Activated CD4-positive, alpha-beta T cell treated with anti-CD3 and anti-CD28 coated beads for 36 hours (primary cell): ENCODE measurements around the gene KCNC1. TPM values are rescaled to one million over a fixed set of nuclear protein-coding genes. Genes with fewer than 3 reads are reported as not detected.

Source experiments
- ATAC-seq: fragments of 200-7000 bp; cut with Tn5 transposase; one replicate; pipeline ENCODE4 v1.10.0; 2021; ENCODE audit warnings: mild to moderate bottlenecking, moderate library complexity
- CTCF ChIA-PET: fragments of 350-600 bp; sonication (Branson Sonifier 250); formaldehyde crosslinking; loops from one replicate; lab custom pipeline; 2021; ENCODE audit warnings: antibody characterized with exemption; lab: Charles Lee
- POLR2A ChIA-PET: fragments of 350-600 bp; sonication (Branson Sonifier 250); formaldehyde crosslinking; loops from one replicate; lab custom pipeline; 2021; ENCODE audit warnings: antibody characterized with exemption, inconsistent platforms; lab: Charles Lee
- DNase-seq: peaks from one replicate; pipeline ENCODE4 v3.0.0-alpha.2; 2020
- H3K27ac Mint-ChIP-seq: one replicate; pipeline ENCODE4 v1.8.0; 2021; ENCODE audit warnings: mixed read lengths
- H3K27me3 Mint-ChIP-seq: one replicate; pipeline ENCODE4 v1.8.0; 2021; ENCODE audit warnings: mixed read lengths
- H3K36me3 Mint-ChIP-seq: one replicate; pipeline ENCODE4 v1.8.0; 2021; ENCODE audit warnings: low read depth, mixed read lengths
- H3K4me1 Mint-ChIP-seq: one replicate; pipeline ENCODE4 v1.8.0; 2021; ENCODE audit warnings: mixed read lengths
- H3K4me3 Mint-ChIP-seq: one replicate; pipeline ENCODE4 v1.8.0; 2021; ENCODE audit warnings: mild to moderate bottlenecking, moderate library complexity, mixed read lengths
- H3K9me3 Mint-ChIP-seq: one replicate; pipeline ENCODE4 v1.8.0; 2021; ENCODE audit warnings: low read depth, mixed read lengths
- intact Hi-C, 2 experiments: fragments of 100-400 bp; cut with DNase I in 1 of 2; cut with micrococcal nuclease in 1 of 2; formaldehyde crosslinking; loops; one replicate each; pipeline versions ENCODE4 v1.14.2 to v1.15.1; 2022 to 2024; cut with DNase I, micrococcal nuclease
- total RNA-seq, 2 experiments: library from RNA; stranded (reverse); gene quantifications; one replicate each; pipeline ENCODE4 v1.2.3, GENCODE V29; 2021

The KCNC1 gene
- total RNA-seq, 2 experiments from 2014 or later: not detected

DNA sequence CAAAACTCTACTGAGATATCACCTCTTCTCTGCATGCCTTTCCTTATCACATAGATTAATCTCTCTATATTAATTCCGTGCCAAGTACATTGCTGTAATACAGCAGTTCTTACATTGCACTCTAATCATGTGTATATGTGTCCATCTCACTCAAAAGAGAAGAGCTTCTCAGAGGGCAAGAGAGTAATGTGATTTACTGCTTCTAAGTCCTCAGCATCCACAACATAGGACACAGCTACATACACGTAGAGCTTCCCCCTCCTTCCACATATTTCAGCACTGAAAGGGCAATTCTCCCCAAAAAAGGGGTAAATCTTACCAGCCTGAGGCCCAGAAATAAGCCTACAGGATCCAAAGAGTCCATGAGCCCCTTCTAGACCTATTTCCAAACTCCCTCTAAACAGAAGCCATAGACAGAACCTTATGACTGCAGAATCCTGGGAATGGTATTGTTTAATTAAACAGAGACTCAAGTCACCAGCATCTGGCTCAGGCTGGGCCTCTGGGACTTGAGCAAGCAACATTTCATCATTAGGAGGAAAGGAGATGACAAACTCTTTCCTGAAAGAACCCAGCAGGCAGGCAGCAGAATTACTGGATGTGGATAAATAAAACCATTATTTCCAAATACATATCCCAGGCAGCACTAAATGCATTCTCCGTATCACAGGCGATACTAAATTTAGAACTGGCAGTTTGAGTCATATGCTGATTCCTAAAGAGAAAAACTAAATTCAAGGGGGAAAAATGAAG lies 87.2 kb downstream of the KCNC1 start:
- Mint-ChIP-seq H3K27ac (no peak overlapping the region), H3K4me1 (no peaks in the 10 kb centered on the region), H3K9me3 (no peaks in the 10 kb centered on the region), H3K4me3 (no peak overlapping the region), H3K27me3 (no peaks in the 10 kb centered on the region), H3K36me3 (peaks cover 2% of the 10 kb centered on the region)
- intact Hi-C loops: no loop called here
- DNase-seq (no peak), ATAC-seq (no peak)
- ChIA-PET POLR2A (no interaction called here), CTCF (no interaction called here)

DNA sequence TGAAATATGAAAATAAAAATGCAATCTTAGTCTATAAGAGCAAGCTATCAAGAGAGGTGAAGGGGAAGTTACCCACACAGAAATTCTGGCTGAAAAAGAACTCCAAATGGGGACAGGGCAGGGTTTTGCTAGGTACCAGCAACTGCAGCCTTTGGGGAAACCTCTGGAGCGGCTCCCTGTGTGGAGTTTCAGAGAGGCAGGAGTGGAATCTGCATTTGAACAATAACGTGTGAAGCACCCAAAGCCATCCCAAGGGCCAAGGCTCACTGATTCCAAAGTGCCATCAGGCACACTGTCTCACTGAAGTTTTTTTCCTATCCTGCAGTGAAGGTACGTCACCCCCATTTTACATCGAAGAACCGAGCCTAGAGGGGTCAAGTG lies 87.8 kb downstream of the KCNC1 start:
- no peak overlapping the region for H3K4me3 Mint-ChIP-seq

DNA sequence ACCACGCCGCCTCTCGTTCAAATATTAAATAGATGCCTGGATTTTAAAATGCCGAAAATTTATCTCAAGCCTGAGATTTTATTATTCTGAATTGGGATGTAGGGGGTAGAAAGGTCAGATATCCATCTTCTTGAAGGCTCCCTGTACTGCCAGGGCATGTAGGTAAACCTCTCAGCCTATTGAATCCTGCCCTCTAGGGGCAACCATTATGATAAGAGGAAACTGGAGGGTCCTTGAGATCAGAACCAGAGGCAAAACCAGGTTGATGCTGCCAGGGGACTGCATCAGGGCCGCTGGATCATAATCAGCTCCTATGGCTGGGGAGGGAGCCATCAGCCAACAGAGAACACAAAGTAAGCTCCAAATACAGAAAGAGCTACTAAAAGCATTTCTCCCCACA lies 92.4 kb downstream of the KCNC1 start:
- no peaks in the 10 kb centered on the region for H3K27me3 Mint-ChIP-seq
- no peaks in the 10 kb centered on the region for H3K9me3 Mint-ChIP-seq
- no peaks in the 10 kb centered on the region for H3K4me1 Mint-ChIP-seq
- POLR2A ChIA-PET: no interaction called here
- peaks cover 2% of the 10 kb centered on the region for H3K36me3 Mint-ChIP-seq
- no peak for ATAC-seq
- DNase-seq: no peak
- intact Hi-C loops: no loop called here
- H3K4me3 Mint-ChIP-seq: no peak overlapping the region
- H3K27ac Mint-ChIP-seq: no peak overlapping the region
- CTCF ChIA-PET: interaction anchor here (0.6 to 1.1 kb wide), 2 partner anchors 10 to 424 kb away, joined by 3 to 4 read pairs; no protein-coding TSS in a partner anchor

More for the DNA sequence above, 87.8 kb downstream of the KCNC1 start:
- POLR2A ChIA-PET: no interaction called here
- intact Hi-C loops: no loop called here
- Mint-ChIP-seq H3K4me1 (no peaks in the 10 kb centered on the region), H3K9me3 (no peaks in the 10 kb centered on the region), H3K27me3 (no peaks in the 10 kb centered on the region), H3K36me3 (peaks cover 2% of the 10 kb centered on the region), H3K27ac (no peak overlapping the region)
- CTCF ChIA-PET: no interaction called here
- ATAC-seq: no peak
- DNase-seq: no peak

DNA sequence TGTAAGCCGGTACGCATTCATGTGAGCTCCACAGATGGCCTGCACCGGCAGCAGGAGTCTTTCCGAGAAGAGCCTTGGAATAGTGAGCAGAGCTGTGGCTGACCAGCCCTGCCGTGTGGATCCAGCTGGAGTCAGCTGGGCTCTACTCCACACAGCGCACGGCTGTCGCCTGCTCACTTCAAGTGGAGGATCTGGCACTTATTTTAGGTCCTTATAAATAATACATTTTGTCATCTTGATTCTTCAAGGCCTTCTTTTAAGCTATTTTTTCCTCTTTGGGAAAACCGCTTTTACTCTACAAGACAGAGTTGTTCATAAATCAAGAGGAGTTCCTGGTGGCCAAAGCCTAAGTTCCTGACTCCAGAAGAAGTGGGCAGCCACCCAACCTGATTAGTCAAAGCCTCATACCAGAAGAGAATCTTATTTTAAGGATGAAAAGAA lies 93.8 kb downstream of the KCNC1 start:
- Mint-ChIP-seq H3K4me1 (no peaks in the 10 kb centered on the region), H3K27ac (no peak overlapping the region), H3K9me3 (no peaks in the 10 kb centered on the region), H3K4me3 (no peak overlapping the region), H3K36me3 (peaks cover 2% of the 10 kb centered on the region), H3K27me3 (no peaks in the 10 kb centered on the region)
- no peak for DNase-seq
- ATAC-seq: no peak
- intact Hi-C loops: no loop called here
- ChIA-PET CTCF (no interaction called here), POLR2A (no interaction called here)

DNA sequence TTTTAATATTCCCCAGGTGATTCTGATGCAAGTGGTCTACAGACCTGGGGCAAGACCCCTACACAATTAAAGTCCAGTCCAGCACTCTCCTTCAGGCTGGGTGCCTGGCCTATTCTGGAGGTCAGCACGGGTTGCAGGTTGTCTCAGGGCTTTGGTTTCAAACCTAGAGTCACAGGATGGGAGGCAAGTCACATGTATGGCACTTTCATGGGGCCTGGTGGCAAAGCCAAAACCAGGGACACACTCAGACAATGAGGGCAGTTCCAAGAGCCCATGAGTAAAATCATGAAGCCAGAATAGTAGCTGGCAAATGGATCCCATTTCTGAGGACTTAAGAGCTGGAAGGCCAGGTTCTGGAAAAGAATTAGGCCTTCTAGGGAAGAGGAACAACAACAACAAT lies 96.6 kb downstream of the KCNC1 start:
- ATAC-seq: no peak
- intact Hi-C loops: no loop called here
- no peaks in the 10 kb centered on the region for H3K27me3 Mint-ChIP-seq
- H3K27ac Mint-ChIP-seq: no peak overlapping the region
- H3K9me3 Mint-ChIP-seq: no peaks in the 10 kb centered on the region
- H3K4me1 Mint-ChIP-seq: no peaks in the 10 kb centered on the region
- CTCF ChIA-PET: interaction anchor here (0.5 kb wide), 1 partner anchor 101 kb away, joined by 3 read pairs; no protein-coding TSS in a partner anchor
- no peak for DNase-seq
- H3K36me3 Mint-ChIP-seq: peaks cover 2% of the 10 kb centered on the region
- POLR2A ChIA-PET: no interaction called here
- no peak overlapping the region for H3K4me3 Mint-ChIP-seq

DNA sequence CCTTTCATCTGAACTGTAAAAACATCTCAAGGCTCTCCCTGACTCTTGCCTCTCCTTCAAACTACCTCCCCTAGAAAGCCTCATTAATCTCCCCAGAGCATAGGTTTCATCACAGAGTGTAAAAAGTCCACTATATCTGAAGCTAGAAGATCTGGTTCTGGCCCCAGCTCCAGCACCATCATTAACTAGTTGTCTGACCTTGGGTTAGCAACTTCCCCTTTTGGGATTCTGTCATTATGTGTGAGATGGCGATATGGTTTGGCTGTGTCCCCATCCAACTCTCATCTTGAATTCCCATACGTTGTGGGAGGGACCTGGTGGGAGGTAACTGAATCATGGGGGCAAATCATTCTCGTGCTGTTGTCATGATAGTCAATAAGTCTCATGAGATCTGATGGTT lies 97.3 kb downstream of the KCNC1 start:
- no peak for ATAC-seq
- CTCF ChIA-PET: interaction anchor here (0.5 kb wide), 1 partner anchor 100 kb away, joined by 3 read pairs; no protein-coding TSS in a partner anchor
- DNase-seq: no peak
- Mint-ChIP-seq H3K27ac (no peak overlapping the region), H3K4me1 (no peaks in the 10 kb centered on the region), H3K4me3 (no peak overlapping the region), H3K36me3 (no peaks in the 10 kb centered on the region), H3K9me3 (no peaks in the 10 kb centered on the region), H3K27me3 (no peaks in the 10 kb centered on the region)
- intact Hi-C loops: no loop called here
- POLR2A ChIA-PET: no interaction called here

Other genes with a start within 250 kb of the KCNC1 start
- gene USH1C, start 190.4 kb upstream of the KCNC1 start, total RNA-seq: not detected
- gene OTOG, start 187.5 kb upstream of the KCNC1 start, total RNA-seq: not detected
- not detected for gene MYOD1, start 15.2 kb upstream of the KCNC1 start, total RNA-seq